KOPT-K1 (cell line): Measurements from ENCODE around the gene LDHAL6B.
"Not testable (repeated sequence)": the region's sequence is repeated elsewhere in the genome, so short reads cannot be mapped to it uniquely, and the experiment has no call there.

ENCODE experiments used
- H3K27ac ChIP-seq: fragments of 200-600 bp; sonication (generic); 2 replicates; pipeline ENCODE4 v1.5.1; 2016; ENCODE audit warnings: antibody characterized with exemption, mild to moderate bottlenecking, low read depth, low read length; ENCODE audit not compliant: poor library complexity, severe bottlenecking
- H3K36me3 ChIP-seq: fragments of 200-600 bp; sonication (generic); 2 replicates; pipeline ENCODE4 v1.5.1; 2017; ENCODE audit warnings: antibody characterized with exemption, mild to moderate bottlenecking, low read length, moderate library complexity; ENCODE audit not compliant: insufficient read depth
- H3K9me3 ChIP-seq: fragments of 200-600 bp; sonication (generic); 2 replicates; pipeline ENCODE4 v1.5.1; 2017; ENCODE audit warnings: antibody characterized with exemption, low read length, mild to moderate bottlenecking; ENCODE audit not compliant: insufficient read depth, poor library complexity, severe bottlenecking

The LDHAL6B gene

GRCh38 chr15:59206623-59207183, at the start of gene LDHAL6B:
Gene LDHAL6B, plus strand, starts transcription at chr15:59206843. Its CDS starts 98 bp downstream, at chr15:59206941.
- Histone ChIP-seq H3K27ac (no peak within 1 kb of the TSS), H3K36me3 (no peaks in the 10 kb centered on the region), H3K9me3 (no peaks in the 10 kb centered on the region)

- no peaks in the 10 kb centered on the region for H3K9me3 ChIP-seq
- no peak overlapping the region for H3K27ac ChIP-seq
- no peaks in the 10 kb centered on the region for H3K36me3 ChIP-seq
Measured at GRCh38 chr15:59157396-59157795, 49.2 kb upstream of the LDHAL6B start.

- Histone ChIP-seq H3K36me3 (no peaks in the 10 kb centered on the region), H3K27ac (no peak overlapping the region), H3K9me3 (no peaks in the 10 kb centered on the region)
Measured at GRCh38 chr15:59157840-59158700, 48.6 kb upstream of the LDHAL6B start.

- Histone ChIP-seq H3K9me3 (no peaks in the 10 kb centered on the region), H3K27ac (no peak overlapping the region), H3K36me3 (no peaks in the 10 kb centered on the region)
Measured at GRCh38 chr15:59158701-59159034, 48.0 kb upstream of the LDHAL6B start.

GRCh38 chr15:59159210-59159609, 47.4 kb upstream of the LDHAL6B start:
- H3K27ac ChIP-seq: no peak overlapping the region
- H3K9me3 ChIP-seq: no peaks in the 10 kb centered on the region
- H3K36me3 ChIP-seq: no peaks in the 10 kb centered on the region

- H3K27ac ChIP-seq: no peak overlapping the region
- H3K36me3 ChIP-seq: no peaks in the 10 kb centered on the region
- no peaks in the 10 kb centered on the region for H3K9me3 ChIP-seq
Measured at GRCh38 chr15:59160880-59161593, 45.6 kb upstream of the LDHAL6B start.

- H3K36me3 ChIP-seq: not testable (repeated sequence)
Measured at GRCh38 chr15:59162080-59162479, 44.6 kb upstream of the LDHAL6B start.

GRCh38 chr15:59165726-59166125, 40.9 kb upstream of the LDHAL6B start:
- no peaks in the 10 kb centered on the region for H3K36me3 ChIP-seq
- no peaks in the 10 kb centered on the region for H3K9me3 ChIP-seq
- H3K27ac ChIP-seq: no peak overlapping the region

More at GRCh38 chr15:59162080-59162479, 44.6 kb upstream of the LDHAL6B start:
- H3K9me3 ChIP-seq, H3K27ac ChIP-seq: not testable (repeated sequence)

GRCh38 chr15:59166166-59166565, 40.5 kb upstream of the LDHAL6B start:
- Histone ChIP-seq H3K9me3 (no peaks in the 10 kb centered on the region), H3K27ac (no peak overlapping the region), H3K36me3 (no peaks in the 10 kb centered on the region)

GRCh38 chr15:59166601-59167265, 39.9 kb upstream of the LDHAL6B start:
- Histone ChIP-seq H3K9me3 (no peaks in the 10 kb centered on the region), H3K36me3 (no peaks in the 10 kb centered on the region), H3K27ac (no peak overlapping the region)

- no peak overlapping the region for H3K27ac ChIP-seq
- no peaks in the 10 kb centered on the region for H3K36me3 ChIP-seq
- H3K9me3 ChIP-seq: no peaks in the 10 kb centered on the region
Measured at GRCh38 chr15:59168536-59168935, 38.1 kb upstream of the LDHAL6B start.

GRCh38 chr15:59169251-59169708, 37.4 kb upstream of the LDHAL6B start:
- Histone ChIP-seq H3K36me3 (no peaks in the 10 kb centered on the region), H3K27ac (no peak overlapping the region), H3K9me3 (no peaks in the 10 kb centered on the region)

GRCh38 chr15:59170295-59171066, 36.2 kb upstream of the LDHAL6B start:
- no peak overlapping the region for H3K27ac ChIP-seq
- H3K9me3 ChIP-seq: no peaks in the 10 kb centered on the region
- no peaks in the 10 kb centered on the region for H3K36me3 ChIP-seq

- Histone ChIP-seq H3K27ac (no peak overlapping the region), H3K9me3 (no peaks in the 10 kb centered on the region), H3K36me3 (no peaks in the 10 kb centered on the region)
Measured at GRCh38 chr15:59171067-59171397, 35.6 kb upstream of the LDHAL6B start.
